HCT116 (cell line): ENCODE data around the gene PRICKLE2. TPM values are rescaled to one million over a fixed set of nuclear protein-coding genes. Genes with fewer than 3 reads are reported as not detected.

Source experiments
- ATAC-seq: fragments of 200-7000 bp; cut with Tn5 transposase; 2 replicates; pipeline ENCODE4 v1.9.1; 2020; ENCODE audit warnings: mild to moderate bottlenecking, moderate library complexity
- BruUV-seq: library from RNA; stranded (reverse); fragments of 400-500 nt; replicated peaks from 2 replicates; lab custom pipeline; 2021; lab: Mats Ljungman, UMichigan
- CTCF ChIA-PET: fragments of 300-600 bp; sonication (Branson Sonifier 250); formaldehyde crosslinking; loops from one replicate; lab custom pipeline; 2021; ENCODE audit warnings: antibody characterized with exemption; lab: Charles Lee
- POLR2A ChIA-PET: fragments of 300-600, 350-600 bp; sonication (Branson Sonifier 250); formaldehyde crosslinking; loops from one replicate; lab custom pipeline; 2021; ENCODE audit warnings: antibody characterized with exemption; lab: Charles Lee
- RAD21 ChIA-PET, 2 experiments: fragments of 300-600 bp; sonication (Branson Sonifier 250); formaldehyde crosslinking; loops; one replicate each; lab custom pipeline; 2023; ENCODE audit warnings: low total read pairs in 2 of 2; ENCODE audit not compliant: uncharacterized antibody in 2 of 2, unreplicated experiment in 2 of 2, low non-redundant PET in 1 of 2; lab: Charles Lee
- DNase-seq: peaks from one replicate; pipeline ENCODE4 v3.0.0-alpha.2; 2010; ENCODE audit warnings: low read depth, low spot score
- H2AFZ ChIP-seq: fragments of 200-600 bp; shearing (Covaris generic), sonication (generic); 2 replicates; pipeline ENCODE4 v1.6.1; 2017; ENCODE audit warnings: low read depth, mixed run types, mixed read lengths, antibody characterized with exemption, low read length; ENCODE audit not compliant: poor library complexity, severe bottlenecking
- H3K27ac ChIP-seq: 2 replicates; pipeline ENCODE4 v1.5.1; 2012; ENCODE audit warnings: low read depth, low read length
- H3K27me3 ChIP-seq: fragments of 200-600 bp; sonication (generic); 2 replicates; pipeline ENCODE4 v1.6.1; 2016; ENCODE audit warnings: mixed run types, low read length, mixed read lengths; ENCODE audit not compliant: insufficient read depth
- H3K36me3 ChIP-seq, 2 experiments: fragments of 200-500 bp in 1 of 2; fragments of 200-600 bp in 1 of 2; sonication (Bioruptor generic) in 1 of 2; sonication (generic) in 1 of 2; 2 replicates each; pipeline versions ENCODE4 v1.5.1 to v1.6.1; 2014 to 2016; ENCODE audit warnings: low read length in 2 of 2, inconsistent platforms in 1 of 2, mixed read lengths in 1 of 2, mixed run types in 1 of 2; ENCODE audit not compliant: insufficient read depth in 2 of 2, control insufficient read depth in 1 of 2
- H3K4me1 ChIP-seq, 2 experiments: fragments of 200-600 bp in 1 of 2; sonication (generic) in 1 of 2; 2 replicates each; pipeline versions ENCODE4 v1.5.1 to v1.6.1; 2012 to 2017; ENCODE audit warnings: low read length in 2 of 2, inconsistent platforms in 1 of 2, mild to moderate bottlenecking in 1 of 2, mixed read lengths in 1 of 2, mixed run types in 1 of 2, moderate library complexity in 1 of 2; ENCODE audit not compliant: insufficient read depth in 2 of 2, control insufficient read depth in 1 of 2
- H3K4me2 ChIP-seq: fragments of 200-600 bp; sonication (generic); 2 replicates; pipeline ENCODE4 v1.6.1; 2017; ENCODE audit warnings: mixed run types, low read length, mixed read lengths
- H3K4me3 ChIP-seq, 2 experiments: fragments of 200-600 bp in 1 of 2; sonication (generic) in 1 of 2; replicated peaks in 1 of 2; 2 replicates each; pipeline ENCODE4 v1.5.1; 2011 to 2016; ENCODE audit warnings: low read length in 2 of 2, control low read depth in 1 of 2, low read depth in 1 of 2, mild to moderate bottlenecking in 1 of 2, mixed read lengths in 1 of 2, mixed run types in 1 of 2
- H3K79me2 ChIP-seq: fragments of 200-600 bp; sonication (generic); 2 replicates; pipeline ENCODE4 v1.6.1; 2017; ENCODE audit warnings: mild to moderate bottlenecking, mixed run types, low read length, moderate library complexity, mixed read lengths; ENCODE audit not compliant: insufficient read depth
- H3K9ac ChIP-seq: fragments of 200-600 bp; sonication (generic); 2 replicates; pipeline ENCODE4 v1.6.1; 2016; ENCODE audit warnings: low read length, mixed read lengths
- H3K9me2 ChIP-seq: fragments of 200-600 bp; sonication (generic), shearing (Covaris generic); 2 replicates; pipeline ENCODE4 v1.6.1; 2017; ENCODE audit warnings: mixed run types, mild to moderate bottlenecking, moderate library complexity; ENCODE audit not compliant: insufficient read depth
- H3K9me3 ChIP-seq, 2 experiments: fragments of 200-500 bp in 1 of 2; fragments of 200-600 bp in 1 of 2; sonication (Bioruptor generic) in 1 of 2; sonication (generic) in 1 of 2; 2 replicates each; pipeline ENCODE4 v1.6.1; 2014 to 2017; ENCODE audit warnings: low read length in 2 of 2, mixed read lengths in 2 of 2, inconsistent platforms in 1 of 2, low read depth in 1 of 2, mild to moderate bottlenecking in 1 of 2, mixed run types in 1 of 2, moderate library complexity in 1 of 2; ENCODE audit not compliant: control insufficient read depth in 1 of 2, insufficient read depth in 1 of 2
- H4K20me1 ChIP-seq: fragments of 200-600 bp; sonication (generic), shearing (Covaris generic); 2 replicates; pipeline ENCODE4 v1.6.1; 2017; ENCODE audit warnings: mixed run types, mild to moderate bottlenecking, moderate library complexity; ENCODE audit not compliant: insufficient read depth
- EZH2 ChIP-seq: fragments of 200-600 bp; sonication (generic); IDR thresholded peaks from 2 replicates; pipeline ENCODE4 v1.6.1; 2017; ENCODE audit warnings: antibody characterized with exemption, mixed run types
- FOSL1 ChIP-seq: IDR thresholded peaks from 2 replicates; pipeline ENCODE4 v1.6.1; 2012; ENCODE audit warnings: low read depth
- SIN3A ChIP-seq: IDR thresholded peaks from 2 replicates; pipeline ENCODE4 v1.6.1; 2012; ENCODE audit warnings: low read depth
- TCF7L2 ChIP-seq: IDR thresholded peaks from 2 replicates; pipeline ENCODE4 v1.7.0; 2011; ENCODE audit warnings: borderline replicate concordance, inconsistent platforms; ENCODE audit not compliant: insufficient read depth, insufficient read length; ENCODE audit errors: extremely low read depth
- ZFX ChIP-seq: fragments of 450-650 bp; IDR thresholded peaks from 2 replicates; pipeline ENCODE4 v1.6.1; 2017
- ZNF274 ChIP-seq: fragments of 200-500 bp; sonication (Bioruptor generic); IDR thresholded peaks from 2 replicates; pipeline ENCODE4 v1.6.1; 2014; ENCODE audit warnings: mild to moderate bottlenecking, low read depth, low read length, inconsistent platforms
- intact Hi-C: fragments of 100-400 bp; cut with micrococcal nuclease; formaldehyde crosslinking; loops from 2 replicates; pipeline ENCODE4 v1.10.0; 2022
- total RNA-seq: library from RNA; stranded (reverse); gene quantifications from one replicate; pipeline ENCODE4 v1.2.1, GENCODE V29; 2021; ENCODE audit not compliant: unreplicated experiment
- TF ChIP-seq, protein P1 (sequence below): IDR thresholded peaks from 2 replicates; pipeline ENCODE4 v1.6.1; 2012
- TF ChIP-seq, protein P2 (sequence below): IDR thresholded peaks from 2 replicates; pipeline ENCODE4 v1.6.1; 2012; ENCODE audit warnings: low read depth

The PRICKLE2 gene
- total RNA-seq, 1 experiment from 2014 or later = 0.05 TPM

GRCh38 chr3:64074060-64074459 lies 151.2 kb downstream of the PRICKLE2 start:
- Histone ChIP-seq H3K4me1 (no peaks in the 10 kb centered on the region), H3K9me2 (no peaks in the 10 kb centered on the region), H3K4me2 (no peak overlapping the region), H3K27me3 (peaks cover 42% of the 10 kb centered on the region; the same call in 1 of the 2 replicates), H3K9me3 (no peaks in the 10 kb centered on the region), H3K4me3 (no peak overlapping the region), H3K36me3 (no peaks in the 10 kb centered on the region), H3K27ac (no peak overlapping the region), H4K20me1 (no peaks in the 10 kb centered on the region), H2AFZ (no peak overlapping the region), H3K79me2 (no peaks in the 10 kb centered on the region), H3K9ac (no peak overlapping the region)
- DNase-seq (no peak), ATAC-seq (no peak)
- TF ChIP-seq ZFX (no peak), SIN3A (no peak), EZH2 (no peak), ZNF274 (no peak), TCF7L2 (no peak)
- TF ChIP-seq, protein P1, sequence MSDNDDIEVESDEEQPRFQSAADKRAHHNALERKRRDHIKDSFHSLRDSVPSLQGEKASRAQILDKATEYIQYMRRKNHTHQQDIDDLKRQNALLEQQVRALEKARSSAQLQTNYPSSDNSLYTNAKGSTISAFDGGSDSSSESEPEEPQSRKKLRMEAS = no peak
- POLR2A ChIA-PET = no interaction called here
- intact Hi-C loops = no loop called here
- RAD21 ChIA-PET = no interaction called here
- BruUV-seq = no TSS peak
- CTCF ChIA-PET = no interaction called here

DNA sequence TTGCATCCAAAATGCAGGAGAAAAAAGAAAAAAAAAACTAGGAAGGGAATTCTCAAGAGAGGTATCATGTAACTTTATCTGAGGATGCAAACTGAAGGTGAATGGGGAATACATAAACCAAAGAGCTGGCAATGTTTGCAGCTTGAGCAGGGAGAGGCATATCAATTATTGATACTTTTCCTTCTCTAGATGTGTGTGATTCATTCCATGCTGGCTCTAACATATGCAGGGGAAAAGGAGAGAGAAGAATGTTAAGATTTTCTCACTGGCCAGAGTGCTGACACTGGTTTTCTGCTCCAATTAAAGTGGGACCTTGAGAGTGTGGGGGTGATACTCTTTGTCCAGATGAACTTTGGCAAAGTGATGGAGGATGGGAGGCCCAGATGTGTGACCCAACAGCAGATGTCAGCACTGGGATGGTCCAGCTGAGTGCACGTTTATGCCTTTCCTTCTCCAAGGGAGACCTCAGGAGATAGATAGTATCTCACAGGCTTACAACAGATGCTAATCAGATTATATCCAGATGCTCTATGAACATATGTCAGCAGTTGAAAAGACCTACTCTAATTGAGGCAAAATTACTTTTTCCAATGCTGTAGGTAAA lies 152.0 kb downstream of the PRICKLE2 start:
- no peak for ATAC-seq
- Histone ChIP-seq H3K9me2 (no peaks in the 10 kb centered on the region), H3K27ac (no peak overlapping the region), H3K79me2 (no peaks in the 10 kb centered on the region), H2AFZ (no peak overlapping the region), H3K4me1 (no peaks in the 10 kb centered on the region), H3K9me3 (no peaks in the 10 kb centered on the region), H4K20me1 (no peaks in the 10 kb centered on the region), H3K4me3 (no peak overlapping the region), H3K36me3 (no peaks in the 10 kb centered on the region), H3K4me2 (no peak overlapping the region), H3K9ac (no peak overlapping the region), H3K27me3 (peaks cover 39% of the 10 kb centered on the region; the same call in 1 of the 2 replicates)
- POLR2A ChIA-PET = no interaction called here
- CTCF ChIA-PET = no interaction called here
- DNase-seq = no peak
- no TSS peak for BruUV-seq
- RAD21 ChIA-PET = no interaction called here
- TF ChIP-seq, protein P2, sequence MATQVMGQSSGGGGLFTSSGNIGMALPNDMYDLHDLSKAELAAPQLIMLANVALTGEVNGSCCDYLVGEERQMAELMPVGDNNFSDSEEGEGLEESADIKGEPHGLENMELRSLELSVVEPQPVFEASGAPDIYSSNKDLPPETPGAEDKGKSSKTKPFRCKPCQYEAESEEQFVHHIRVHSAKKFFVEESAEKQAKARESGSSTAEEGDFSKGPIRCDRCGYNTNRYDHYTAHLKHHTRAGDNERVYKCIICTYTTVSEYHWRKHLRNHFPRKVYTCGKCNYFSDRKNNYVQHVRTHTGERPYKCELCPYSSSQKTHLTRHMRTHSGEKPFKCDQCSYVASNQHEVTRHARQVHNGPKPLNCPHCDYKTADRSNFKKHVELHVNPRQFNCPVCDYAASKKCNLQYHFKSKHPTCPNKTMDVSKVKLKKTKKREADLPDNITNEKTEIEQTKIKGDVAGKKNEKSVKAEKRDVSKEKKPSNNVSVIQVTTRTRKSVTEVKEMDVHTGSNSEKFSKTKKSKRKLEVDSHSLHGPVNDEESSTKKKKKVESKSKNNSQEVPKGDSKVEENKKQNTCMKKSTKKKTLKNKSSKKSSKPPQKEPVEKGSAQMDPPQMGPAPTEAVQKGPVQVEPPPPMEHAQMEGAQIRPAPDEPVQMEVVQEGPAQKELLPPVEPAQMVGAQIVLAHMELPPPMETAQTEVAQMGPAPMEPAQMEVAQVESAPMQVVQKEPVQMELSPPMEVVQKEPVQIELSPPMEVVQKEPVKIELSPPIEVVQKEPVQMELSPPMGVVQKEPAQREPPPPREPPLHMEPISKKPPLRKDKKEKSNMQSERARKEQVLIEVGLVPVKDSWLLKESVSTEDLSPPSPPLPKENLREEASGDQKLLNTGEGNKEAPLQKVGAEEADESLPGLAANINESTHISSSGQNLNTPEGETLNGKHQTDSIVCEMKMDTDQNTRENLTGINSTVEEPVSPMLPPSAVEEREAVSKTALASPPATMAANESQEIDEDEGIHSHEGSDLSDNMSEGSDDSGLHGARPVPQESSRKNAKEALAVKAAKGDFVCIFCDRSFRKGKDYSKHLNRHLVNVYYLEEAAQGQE = no peak
- TF ChIP-seq FOSL1 (no peak), ZFX (no peak)
- intact Hi-C loops = no loop called here
